Natural killer cell (primary cell): ENCODE results near the gene RAB12. TPM values are rescaled to one million over a fixed set of nuclear protein-coding genes. Genes with fewer than 3 reads are reported as not detected.

ENCODE experiments used
- ATAC-seq, 3 donors: fragments of 150-1000 bp in 2 of 3; fragments of 200-7000 bp in 1 of 3; cut with Tn5 transposase; 1 replicate in 1 of 3; 2 replicates in 2 of 3; pipeline ENCODE4 v1.10.0; 2021; ENCODE audit warnings: mild to moderate bottlenecking in 2 of 3, moderate library complexity in 2 of 3
- DNase-seq, 2 donors: peaks; one replicate each; pipeline versions ENCODE4 v3.0.0 to v3.0.0-alpha.2; 2013 to 2021; ENCODE audit warnings: mixed read lengths in 1 of 2
- H3K27ac ChIP-seq: one replicate; pipeline ENCODE4 v1.5.1; 2013; ENCODE audit warnings: mild to moderate bottlenecking, low read length
- H3K27me3 ChIP-seq: one replicate; pipeline ENCODE4 v1.6.1; 2013; ENCODE audit warnings: low read length; ENCODE audit not compliant: control insufficient read depth, insufficient read depth
- H3K36me3 ChIP-seq: one replicate; pipeline ENCODE4 v1.6.1; 2013; ENCODE audit warnings: low read length; ENCODE audit not compliant: control insufficient read depth, insufficient read depth
- H3K4me1 ChIP-seq: one replicate; pipeline ENCODE4 v1.6.1; 2013; ENCODE audit warnings: low read length; ENCODE audit not compliant: control insufficient read depth, insufficient read depth
- H3K4me3 ChIP-seq: one replicate; pipeline ENCODE4 v1.5.1; 2013; ENCODE audit warnings: low read length
- H3K9me3 ChIP-seq: one replicate; pipeline ENCODE4 v1.6.1; 2013; ENCODE audit warnings: low read length; ENCODE audit not compliant: control insufficient read depth, insufficient read depth
- H3K27ac Mint-ChIP-seq, 2 donors: one replicate each; pipeline ENCODE4 v1.8.0; 2022; ENCODE audit warnings: mild to moderate bottlenecking in 2 of 2, mixed read lengths in 2 of 2, moderate library complexity in 1 of 2
- H3K27me3 Mint-ChIP-seq, 2 donors: one replicate each; pipeline ENCODE4 v1.8.0; 2022; ENCODE audit warnings: low read depth in 2 of 2, mixed read lengths in 2 of 2
- H3K36me3 Mint-ChIP-seq: one replicate; pipeline ENCODE4 v1.8.0; 2022; ENCODE audit warnings: mixed read lengths
- H3K4me1 Mint-ChIP-seq, 2 donors: one replicate each; pipeline ENCODE4 v1.8.0; 2022; ENCODE audit warnings: mixed read lengths in 2 of 2
- H3K4me3 Mint-ChIP-seq: one replicate; pipeline ENCODE4 v1.8.0; 2022; ENCODE audit warnings: mild to moderate bottlenecking, moderate library complexity, mixed read lengths
- H3K9me3 Mint-ChIP-seq, 2 donors: one replicate each; pipeline ENCODE4 v1.8.0; 2022; ENCODE audit warnings: mixed read lengths in 2 of 2
- WGBS: methylation state at CpG from one replicate; pipeline ENCODE4 v1.1.7; 2013; ENCODE audit warnings: missing lambda C conversion rate; ENCODE audit not compliant: insufficient coverage; 5-methylcytosine and 5-hydroxymethylcytosine counted together
- intact Hi-C: fragments of 100-400 bp; cut with micrococcal nuclease; formaldehyde crosslinking; loops from one replicate; pipeline ENCODE4 v1.14.2; 2022
- total RNA-seq, 4 donors: library from RNA; stranded (reverse); fragments of 120-200 nt in 1 of 4; gene quantifications; one replicate each; pipeline versions ENCODE4 v1.2.3 to v1.2.4, GENCODE V29; 2013 to 2022
- TF ChIP-seq, protein P1 (sequence below): fragments of 200-600 bp; IDR thresholded peaks from one replicate; pipeline ENCODE4 v1.8.0; 2022; ENCODE audit warnings: antibody characterized with exemption

The RAB12 gene
- total RNA-seq, 3 donors from 2014 or later (not counting 1 experiment from before 2014, with no cell fraction given): 21.3 to 27.5 (median 21.8) TPM

DNA sequence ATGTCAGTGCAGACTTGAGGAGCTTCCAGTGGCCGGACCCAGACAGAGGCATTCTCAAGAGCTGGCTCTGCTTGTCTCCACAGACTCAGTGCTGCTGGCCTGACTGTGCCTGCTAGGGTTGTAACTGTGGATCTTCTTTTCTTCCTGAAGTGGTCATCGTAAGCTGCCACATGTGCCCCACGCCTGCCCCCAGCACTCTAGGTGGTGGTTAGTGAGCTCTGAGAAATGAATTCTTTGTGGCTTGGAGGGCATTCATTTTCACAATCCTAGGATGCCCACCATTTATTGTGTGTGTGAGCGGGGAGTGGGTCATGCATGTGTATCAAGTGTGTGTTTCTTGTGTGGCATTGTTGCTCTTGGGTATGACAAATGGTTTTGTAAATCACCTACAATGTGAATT is 23.1 kb downstream of the RAB12 start:
- intact Hi-C loops: no loop called here
- Mint-ChIP-seq H3K36me3 (no peaks in the 10 kb centered on the region), H3K9me3 (no peaks in the 10 kb centered on the region), H3K27me3 (no peaks in the 10 kb centered on the region), H3K4me3 (no peak overlapping the region), H3K4me1 (peaks cover 27 to 40% of the 10 kb centered on the region in 2 donors), H3K27ac (peak overlapping the region in 1 of 2 donors; percentile 5)
- ATAC-seq (no peak), DNase-seq (no peak)
- 87% methylated on average over 4 of the region's 4 CpGs for WGBS
- Histone ChIP-seq H3K9me3 (no peaks in the 10 kb centered on the region), H3K4me1 (peaks cover 8% of the 10 kb centered on the region), H3K36me3 (peaks cover 53% of the 10 kb centered on the region), H3K27ac (no peak overlapping the region), H3K27me3 (no peaks in the 10 kb centered on the region), H3K4me3 (no peak overlapping the region)
- TF ChIP-seq, protein P1, sequence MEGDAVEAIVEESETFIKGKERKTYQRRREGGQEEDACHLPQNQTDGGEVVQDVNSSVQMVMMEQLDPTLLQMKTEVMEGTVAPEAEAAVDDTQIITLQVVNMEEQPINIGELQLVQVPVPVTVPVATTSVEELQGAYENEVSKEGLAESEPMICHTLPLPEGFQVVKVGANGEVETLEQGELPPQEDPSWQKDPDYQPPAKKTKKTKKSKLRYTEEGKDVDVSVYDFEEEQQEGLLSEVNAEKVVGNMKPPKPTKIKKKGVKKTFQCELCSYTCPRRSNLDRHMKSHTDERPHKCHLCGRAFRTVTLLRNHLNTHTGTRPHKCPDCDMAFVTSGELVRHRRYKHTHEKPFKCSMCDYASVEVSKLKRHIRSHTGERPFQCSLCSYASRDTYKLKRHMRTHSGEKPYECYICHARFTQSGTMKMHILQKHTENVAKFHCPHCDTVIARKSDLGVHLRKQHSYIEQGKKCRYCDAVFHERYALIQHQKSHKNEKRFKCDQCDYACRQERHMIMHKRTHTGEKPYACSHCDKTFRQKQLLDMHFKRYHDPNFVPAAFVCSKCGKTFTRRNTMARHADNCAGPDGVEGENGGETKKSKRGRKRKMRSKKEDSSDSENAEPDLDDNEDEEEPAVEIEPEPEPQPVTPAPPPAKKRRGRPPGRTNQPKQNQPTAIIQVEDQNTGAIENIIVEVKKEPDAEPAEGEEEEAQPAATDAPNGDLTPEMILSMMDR: no peak

DNA sequence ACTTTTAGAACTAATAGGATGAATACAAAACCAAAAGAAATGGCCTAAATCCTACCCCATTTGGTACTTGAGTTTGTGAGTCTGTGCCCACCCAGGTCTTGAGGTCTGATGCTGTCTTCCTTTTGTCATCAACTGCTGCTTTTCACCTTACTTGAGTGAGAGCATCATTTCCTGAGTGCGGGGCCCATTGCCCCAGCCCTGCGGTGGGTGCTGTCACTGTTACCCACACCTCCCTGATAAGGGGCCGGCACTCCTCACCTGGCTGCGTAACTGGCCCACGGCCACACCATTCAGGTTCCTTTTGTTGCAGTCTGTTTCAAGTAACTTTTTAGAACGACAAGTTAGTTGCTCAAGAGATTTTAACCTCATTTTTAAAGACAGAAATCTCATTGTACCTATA is 25.3 kb downstream of the RAB12 start:
- ATAC-seq (peak; percentile 61 to 92 (median 77)), DNase-seq (no peak)
- Histone ChIP-seq H3K4me1 (peaks cover 8% of the 10 kb centered on the region), H3K9me3 (no peaks in the 10 kb centered on the region), H3K27ac (no peak overlapping the region), H3K4me3 (no peak overlapping the region), H3K27me3 (no peaks in the 10 kb centered on the region), H3K36me3 (peaks cover 66% of the 10 kb centered on the region)
- Mint-ChIP-seq H3K36me3 (no peaks in the 10 kb centered on the region), H3K4me1 (peaks cover 23 to 35% of the 10 kb centered on the region in 2 donors), H3K27me3 (no peaks in the 10 kb centered on the region), H3K9me3 (no peaks in the 10 kb centered on the region), H3K27ac (peak overlapping the region; percentile 57 to 72), H3K4me3 (no peak overlapping the region)
- intact Hi-C loops: no loop called here
- 60% methylated on average over 5 of the region's 6 CpGs for WGBS
- TF ChIP-seq, protein P1: no peak

DNA sequence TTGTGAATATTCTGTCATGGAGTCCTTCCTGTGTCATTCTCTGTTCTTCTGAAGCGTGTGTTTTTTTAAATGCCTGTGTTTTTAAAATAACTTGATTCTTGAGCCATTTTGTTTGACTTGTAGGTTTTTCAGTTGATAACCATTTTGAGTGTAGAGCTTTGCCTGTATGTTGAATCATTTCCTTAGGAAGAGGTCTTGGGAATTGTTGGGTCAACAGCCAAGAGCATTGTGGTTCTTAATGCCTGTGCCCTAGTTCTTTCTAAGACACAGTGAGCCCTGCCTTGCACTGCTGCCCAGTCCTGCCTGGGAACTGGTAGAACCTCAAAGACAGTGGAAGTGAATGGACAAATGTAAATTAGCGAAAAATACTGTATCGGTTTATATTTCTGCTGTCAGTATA is 25.9 kb downstream of the RAB12 start:
- Mint-ChIP-seq H3K4me1 (peaks cover 21 to 31% of the 10 kb centered on the region in 2 donors), H3K27me3 (no peaks in the 10 kb centered on the region), H3K4me3 (no peak overlapping the region), H3K27ac (peak overlapping the region; percentile 57 to 72), H3K9me3 (no peaks in the 10 kb centered on the region), H3K36me3 (no peaks in the 10 kb centered on the region)
- Histone ChIP-seq H3K4me1 (peaks cover 8% of the 10 kb centered on the region), H3K9me3 (no peaks in the 10 kb centered on the region), H3K4me3 (no peak overlapping the region), H3K27ac (no peak overlapping the region), H3K27me3 (no peaks in the 10 kb centered on the region), H3K36me3 (peaks cover 68% of the 10 kb centered on the region)
- intact Hi-C loops: no loop called here
- 100% methylated on average over 3 of the region's 3 CpGs for WGBS
- TF ChIP-seq, protein P1: no peak
- ATAC-seq (no peak), DNase-seq (no peak)

DNA sequence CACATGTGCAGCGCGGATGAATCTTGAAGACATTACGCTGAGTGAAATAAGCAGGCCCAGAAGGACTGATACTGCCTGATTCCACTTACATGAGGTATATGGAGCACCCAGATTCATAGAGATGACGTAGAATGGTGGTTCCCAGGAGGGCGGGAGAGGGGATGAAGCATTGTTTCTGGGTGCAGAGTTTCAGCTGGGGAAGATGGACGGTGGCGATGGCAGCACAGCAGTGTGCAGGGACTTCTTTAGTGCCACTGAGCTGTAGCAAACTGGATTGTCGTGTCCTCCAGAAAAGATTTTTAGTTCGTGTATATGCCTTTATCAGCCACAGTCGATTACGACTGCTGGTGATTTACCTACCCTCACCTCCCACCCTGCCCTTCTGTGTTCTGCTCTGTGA is 30.5 kb downstream of the RAB12 start:
- Histone ChIP-seq H3K4me3 (no peak overlapping the region), H3K9me3 (no peaks in the 10 kb centered on the region), H3K36me3 (peaks cover 50% of the 10 kb centered on the region), H3K4me1 (no peaks in the 10 kb centered on the region), H3K27me3 (no peaks in the 10 kb centered on the region), H3K27ac (no peak overlapping the region)
- H3K9me3 Mint-ChIP-seq: no peaks in the 10 kb centered on the region
- 98% methylated on average over 11 of the region's 11 CpGs for WGBS
- intact Hi-C loops: no loop called here
- H3K36me3 Mint-ChIP-seq: no peaks in the 10 kb centered on the region
- H3K4me3 Mint-ChIP-seq: no peak overlapping the region
- no peak overlapping the region for H3K27ac Mint-ChIP-seq
- H3K27me3 Mint-ChIP-seq: no peaks in the 10 kb centered on the region
- ATAC-seq (no peak), DNase-seq (no peak)
- peaks cover 5 to 6% of the 10 kb centered on the region in 2 donors for H3K4me1 Mint-ChIP-seq
- TF ChIP-seq, protein P1: no peak
